ENCODE data around the gene GON4L.

DNA sequence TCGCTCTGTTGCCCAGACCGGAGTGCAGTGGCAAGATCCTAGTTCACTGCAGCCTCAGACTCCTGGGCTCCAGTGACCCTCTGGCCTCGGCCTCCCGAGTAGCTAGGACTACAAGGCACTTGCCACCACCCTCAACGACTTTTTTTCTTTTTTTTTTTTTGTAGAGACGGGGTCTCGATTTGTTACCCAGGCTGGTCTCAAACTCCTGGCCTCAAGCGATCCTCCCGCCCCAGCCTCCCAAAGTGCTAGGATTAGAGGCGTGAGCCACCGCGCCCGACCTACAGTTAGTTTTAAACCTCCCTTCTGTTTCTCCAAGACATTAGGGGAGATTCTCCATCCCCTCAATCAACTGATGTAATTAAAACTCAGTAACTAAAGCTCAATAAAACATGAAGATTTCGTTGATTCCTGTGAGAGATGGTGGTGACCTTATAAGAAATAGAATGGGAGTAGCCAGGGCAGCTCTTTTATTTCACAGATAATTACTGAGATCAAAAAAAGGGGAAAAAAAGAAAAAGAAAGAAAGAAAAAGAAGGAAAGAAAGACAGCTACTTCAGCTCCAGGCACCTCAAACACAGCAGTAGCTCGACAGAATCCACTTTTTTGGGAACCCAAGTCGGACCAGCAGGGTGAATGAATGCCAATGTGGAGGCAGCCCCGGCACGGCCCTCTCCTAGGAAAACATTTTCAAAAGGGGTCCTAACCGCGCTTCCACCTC lies 598 bp downstream of the GON4L start:
- TF ChIP-seq RAD21 (conservative IDR thresholded peaks at IDR 0.05 in 1 of 2, IDR thresholded peaks at IDR 0.05 in 1 of 2) (no peak), KDM5A (IDR thresholded peaks at IDR 0.05) (no peak), JUN (IDR thresholded peaks at IDR 0.05) (no peak), ESRRA (IDR thresholded peaks at IDR 0.05; ENCODE audit: borderline replicate concordance, low read length) (no peak)
- TF ChIP-seq, protein P1, sequence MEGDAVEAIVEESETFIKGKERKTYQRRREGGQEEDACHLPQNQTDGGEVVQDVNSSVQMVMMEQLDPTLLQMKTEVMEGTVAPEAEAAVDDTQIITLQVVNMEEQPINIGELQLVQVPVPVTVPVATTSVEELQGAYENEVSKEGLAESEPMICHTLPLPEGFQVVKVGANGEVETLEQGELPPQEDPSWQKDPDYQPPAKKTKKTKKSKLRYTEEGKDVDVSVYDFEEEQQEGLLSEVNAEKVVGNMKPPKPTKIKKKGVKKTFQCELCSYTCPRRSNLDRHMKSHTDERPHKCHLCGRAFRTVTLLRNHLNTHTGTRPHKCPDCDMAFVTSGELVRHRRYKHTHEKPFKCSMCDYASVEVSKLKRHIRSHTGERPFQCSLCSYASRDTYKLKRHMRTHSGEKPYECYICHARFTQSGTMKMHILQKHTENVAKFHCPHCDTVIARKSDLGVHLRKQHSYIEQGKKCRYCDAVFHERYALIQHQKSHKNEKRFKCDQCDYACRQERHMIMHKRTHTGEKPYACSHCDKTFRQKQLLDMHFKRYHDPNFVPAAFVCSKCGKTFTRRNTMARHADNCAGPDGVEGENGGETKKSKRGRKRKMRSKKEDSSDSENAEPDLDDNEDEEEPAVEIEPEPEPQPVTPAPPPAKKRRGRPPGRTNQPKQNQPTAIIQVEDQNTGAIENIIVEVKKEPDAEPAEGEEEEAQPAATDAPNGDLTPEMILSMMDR (IDR thresholded peaks at IDR 0.05) = no peak

Data from A549 (cell line).